GM10248 (cell line): ENCODE data around the gene LDLRAD3.

Experiments used
- CTCF ChIA-PET: fragments of 300-600 bp; sonication (Branson Sonifier 250); formaldehyde crosslinking; extraction: SDS; loops from one replicate; lab custom pipeline; 2021; ENCODE audit warnings: antibody characterized with exemption; lab: Yijun Ruan, JAX
- POLR2A ChIA-PET: fragments of 350-650 bp; sonication (Branson Sonifier 250); formaldehyde crosslinking; extraction: SDS; loops from one replicate; lab custom pipeline; 2020; ENCODE audit warnings: antibody characterized with exemption; lab: Yijun Ruan, JAX
- DNase-seq: peaks from one replicate; pipeline ENCODE4 v3.0.0; 2012; ENCODE audit errors: extremely low spot score
- TF ChIP-seq, protein P1 (sequence below): IDR thresholded peaks from 2 replicates; pipeline ENCODE4 v1.5.1; 2012; ENCODE audit warnings: mild to moderate bottlenecking, low read depth; ENCODE audit errors: extremely low read depth, missing control alignments, control extremely low read depth

The LDLRAD3 gene

GRCh38 chr11:36108881-36109589 lies 165.2 kb downstream of the LDLRAD3 start:
- TF ChIP-seq, protein P1, sequence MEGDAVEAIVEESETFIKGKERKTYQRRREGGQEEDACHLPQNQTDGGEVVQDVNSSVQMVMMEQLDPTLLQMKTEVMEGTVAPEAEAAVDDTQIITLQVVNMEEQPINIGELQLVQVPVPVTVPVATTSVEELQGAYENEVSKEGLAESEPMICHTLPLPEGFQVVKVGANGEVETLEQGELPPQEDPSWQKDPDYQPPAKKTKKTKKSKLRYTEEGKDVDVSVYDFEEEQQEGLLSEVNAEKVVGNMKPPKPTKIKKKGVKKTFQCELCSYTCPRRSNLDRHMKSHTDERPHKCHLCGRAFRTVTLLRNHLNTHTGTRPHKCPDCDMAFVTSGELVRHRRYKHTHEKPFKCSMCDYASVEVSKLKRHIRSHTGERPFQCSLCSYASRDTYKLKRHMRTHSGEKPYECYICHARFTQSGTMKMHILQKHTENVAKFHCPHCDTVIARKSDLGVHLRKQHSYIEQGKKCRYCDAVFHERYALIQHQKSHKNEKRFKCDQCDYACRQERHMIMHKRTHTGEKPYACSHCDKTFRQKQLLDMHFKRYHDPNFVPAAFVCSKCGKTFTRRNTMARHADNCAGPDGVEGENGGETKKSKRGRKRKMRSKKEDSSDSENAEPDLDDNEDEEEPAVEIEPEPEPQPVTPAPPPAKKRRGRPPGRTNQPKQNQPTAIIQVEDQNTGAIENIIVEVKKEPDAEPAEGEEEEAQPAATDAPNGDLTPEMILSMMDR: no peak
- DNase-seq: no peak
- CTCF ChIA-PET: interaction anchor here (0.9 to 1.8 kb wide), 2 partner anchors 8 to 85 kb away, joined by 3 to 4 read pairs; no protein-coding TSS in a partner anchor
- POLR2A ChIA-PET: no interaction called here

DNA sequence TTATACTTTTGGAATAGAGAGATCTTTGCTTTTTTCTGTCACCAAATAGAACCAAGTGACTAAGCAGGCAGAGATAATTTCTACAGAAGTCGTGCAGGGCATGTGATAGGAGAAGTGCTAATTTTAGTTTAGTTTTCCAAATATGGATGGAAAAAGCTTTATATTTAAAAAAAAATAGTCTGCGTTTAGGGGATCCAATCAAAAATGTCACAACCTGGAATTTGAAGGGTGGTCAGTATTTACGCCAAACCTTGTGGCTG lies 165.7 kb downstream of the LDLRAD3 start:
- TF ChIP-seq, protein P1: no peak
- CTCF ChIA-PET: interaction anchor here (0.9 to 1.8 kb wide), 3 partner anchors 8 to 86 kb away, joined by 3 to 4 read pairs (median 3); no protein-coding TSS in a partner anchor
- POLR2A ChIA-PET: no interaction called here
- no peak for DNase-seq

DNA sequence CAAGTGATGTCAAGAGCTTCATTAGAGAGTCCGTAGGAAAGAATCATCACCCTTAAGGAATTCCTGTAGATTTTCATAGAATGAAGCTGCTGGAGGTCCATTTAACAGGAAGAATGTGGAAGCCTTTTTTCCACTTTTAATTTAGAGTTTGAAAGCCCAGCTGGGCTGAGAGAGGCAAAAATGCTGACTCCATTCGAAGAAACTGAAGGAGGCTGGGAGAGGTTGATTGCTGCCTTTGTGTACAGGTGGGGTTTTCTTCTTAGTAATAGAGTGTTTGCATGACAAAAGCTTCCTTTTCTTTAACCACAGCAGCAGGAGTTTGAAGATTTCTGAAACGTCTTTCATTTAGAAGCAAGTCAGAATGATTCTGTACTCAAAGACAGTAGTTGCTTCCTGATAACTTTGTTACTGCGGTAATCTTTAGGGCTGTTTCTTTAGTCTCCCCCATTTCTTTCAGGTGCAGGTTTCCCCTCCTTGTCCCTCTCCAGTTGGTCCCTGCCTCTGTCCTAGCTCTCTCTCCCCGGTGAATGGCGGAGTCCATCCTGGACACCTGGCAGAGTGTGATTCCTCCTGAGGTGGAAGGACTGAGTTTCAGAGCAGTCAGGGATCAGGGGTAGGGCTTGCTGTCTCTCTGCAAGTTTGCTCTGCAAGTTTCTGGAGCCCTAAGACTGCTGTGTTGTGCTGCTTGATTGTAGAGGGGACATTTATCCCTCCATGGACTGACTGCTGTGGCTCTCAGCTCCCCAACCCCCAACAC lies 166.2 kb downstream of the LDLRAD3 start:
- ChIA-PET CTCF (interaction anchor here (0.9 to 1.8 kb wide), 3 partner anchors 9 to 20 kb away, joined by 3 to 6 read pairs (median 3); no protein-coding TSS in a partner anchor), POLR2A (no interaction called here)
- no peak for DNase-seq
- TF ChIP-seq, protein P1: no peak

DNA sequence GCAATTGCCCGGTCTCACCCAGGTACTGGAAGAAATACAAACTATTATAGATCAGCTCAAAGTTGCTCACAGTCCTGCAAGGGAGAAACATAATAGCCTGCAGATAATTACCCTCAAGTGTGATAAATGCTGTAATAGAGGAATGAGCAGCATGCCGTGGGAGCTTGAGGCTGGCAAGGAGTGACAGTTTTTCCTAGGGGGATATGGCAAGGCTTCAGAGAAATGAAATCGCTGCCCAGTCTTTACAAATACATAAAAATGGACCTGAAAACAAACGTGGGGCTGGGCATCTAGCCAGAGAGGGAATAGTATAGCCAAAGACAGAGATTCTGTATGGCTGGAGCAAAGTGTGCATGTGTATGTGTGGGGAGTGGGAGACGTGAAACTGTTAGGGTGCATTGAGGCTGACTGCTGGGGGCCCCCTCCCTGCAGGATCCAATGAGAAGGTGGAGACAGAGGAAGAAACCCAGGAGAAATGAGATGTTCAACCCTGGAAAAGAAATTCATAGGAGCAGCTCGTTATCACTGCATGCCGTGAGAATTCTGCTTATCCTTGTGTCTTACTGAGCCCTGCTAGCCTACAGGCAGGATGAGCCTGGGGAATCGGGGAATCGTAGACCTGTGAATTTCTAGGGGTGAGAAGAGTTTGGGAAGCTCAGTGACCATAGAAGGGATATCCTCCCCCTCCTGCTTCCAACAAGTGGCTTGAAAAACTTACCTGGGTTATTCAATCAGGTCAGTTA lies 167.0 kb downstream of the LDLRAD3 start:
- ChIA-PET POLR2A (no interaction called here), CTCF (interaction anchor here (0.9 to 1.8 kb wide), 2 partner anchors 11 to 20 kb away, joined by 3 to 6 read pairs; no protein-coding TSS in a partner anchor)
- no peak for DNase-seq
- TF ChIP-seq, protein P1: no peak

DNA sequence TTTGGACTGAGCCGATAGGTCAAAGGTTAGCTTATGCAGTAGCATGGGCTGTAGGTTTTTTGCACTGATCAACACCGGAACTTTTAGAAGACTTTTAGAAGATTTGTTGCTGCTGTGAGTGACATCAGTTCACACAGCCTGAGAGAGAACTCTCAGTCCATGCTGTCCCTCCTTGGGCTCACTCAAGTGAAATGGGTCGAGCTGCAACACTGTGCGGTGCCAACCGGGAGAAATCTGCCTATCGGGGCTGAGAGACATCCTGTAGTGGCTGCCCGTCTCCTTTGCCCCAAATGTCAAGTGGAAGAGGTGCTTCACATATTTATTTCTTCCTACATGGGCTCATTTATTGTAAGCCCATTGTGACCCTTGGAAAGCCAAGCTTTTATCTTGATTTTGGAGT lies 170.2 kb downstream of the LDLRAD3 start:
- TF ChIP-seq, protein P1: no peak
- ChIA-PET CTCF (interaction anchor here (0.7 to 1.9 kb wide), 4 partner anchors 17 to 291 kb away, joined by 3 to 5 read pairs (median 4); no protein-coding TSS in a partner anchor), POLR2A (no interaction called here)
- no peak for DNase-seq

DNA sequence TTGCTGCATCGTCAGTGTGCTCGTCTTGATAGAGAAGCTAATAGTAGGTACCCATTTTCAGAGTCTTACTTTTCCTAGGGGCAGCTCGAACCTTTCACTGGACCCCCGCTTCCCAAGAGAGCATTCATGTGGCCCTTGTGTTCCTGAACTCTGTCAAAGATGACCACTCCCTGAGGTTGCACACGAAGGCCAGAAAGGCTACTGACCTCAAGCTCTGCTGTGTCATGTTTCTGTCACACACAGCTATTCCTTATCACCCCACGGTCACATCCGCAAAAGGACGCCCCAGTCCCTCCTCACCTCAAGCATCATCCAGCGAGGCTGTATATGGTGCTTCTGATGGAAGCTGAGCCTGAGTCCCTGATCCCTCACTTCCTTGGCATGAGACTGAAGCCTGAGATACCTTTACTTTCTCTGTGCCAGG lies 171.5 kb downstream of the LDLRAD3 start:
- ChIA-PET CTCF (interaction anchor here (1.0 to 2.1 kb wide), 8 partner anchors 8 to 500 kb away, joined by 3 to 7 read pairs (median 3); no protein-coding TSS in a partner anchor), POLR2A (no interaction called here)
- TF ChIP-seq, protein P1: no peak
- DNase-seq: no peak
